SH-SY5Y (cell line): ENCODE results near the gene CIART.

Source experiments
- GATA2 ChIP-seq: IDR thresholded peaks from 2 replicates; pipeline ENCODE4 v1.6.1; 2011; ENCODE audit warnings: mild to moderate bottlenecking, low read depth, low read length
- GATA3 ChIP-seq: IDR thresholded peaks from 2 replicates; pipeline ENCODE4 v1.6.1; 2011; ENCODE audit warnings: low read depth, mild to moderate bottlenecking, low read length, moderate library complexity

- no peak for TF ChIP-seq GATA2
- TF ChIP-seq GATA3 = no peak
These were observed 26.2 kb upstream of the CIART start for GRCh38 chr1:150256198-150256553.
